Loucy (cell line): Measurements from ENCODE around the gene TFDP1.

Experiments used
- CTCF ChIP-seq: fragments of 200-600 bp; sonication (generic); conservative IDR thresholded peaks from 2 replicates; pipeline ENCODE4 v1.5.1; 2014; ENCODE audit warnings: mild to moderate bottlenecking, antibody characterized with exemption, low read length
- EZH2phosphoT487 ChIP-seq: fragments of 200-600 bp; IDR thresholded peaks from 2 replicates; pipeline ENCODE4 v1.6.1; 2018; ENCODE audit warnings: antibody characterized with exemption, mild to moderate bottlenecking, moderate library complexity, borderline replicate concordance

- no peak for TF ChIP-seq CTCF
- no peak for TF ChIP-seq EZH2phosphoT487
Observed at GRCh38 chr13:113668491-113668971, 84.0 kb downstream of the TFDP1 start.
